K562 (cell line): ENCODE results near the gene DIMT1. TPM values are rescaled to one million over a fixed set of nuclear protein-coding genes. Genes with fewer than 3 reads are reported as not detected.
A peak's percentile ranks its signal among the peaks of the same experiment; 100 is the strongest.

Experiments
- ARID4B ChIP-seq: sonication (generic); formaldehyde crosslinking; IDR thresholded peaks from 2 replicates; pipeline ENCODE4 v1.8.0; 2022; ENCODE audit warnings: mild to moderate bottlenecking, missing genetic modification reagents
- CXXC5 ChIP-seq: fragments of 250-450 bp; sonication (Bioruptor Pico); IDR thresholded peaks from 2 replicates; pipeline ENCODE4 v1.8.0; 2022; ENCODE audit warnings: inconsistent platforms, mild to moderate bottlenecking, moderate library complexity
- E2F4 ChIP-seq: sonication (generic); formaldehyde crosslinking; IDR thresholded peaks from 2 replicates; pipeline ENCODE4 v1.8.0; 2022; ENCODE audit warnings: mild to moderate bottlenecking, low read depth, missing genetic modification reagents
- ETS2 ChIP-seq: IDR thresholded peaks from 2 replicates; pipeline ENCODE4 v1.6.1; 2016; ENCODE audit warnings: borderline replicate concordance, missing genetic modification characterization, mild to moderate bottlenecking, moderate library complexity, missing compliant biosample characterization; ENCODE audit not compliant: poor library complexity, severe bottlenecking
- GATAD2A ChIP-seq: fragments of 450-650 bp; IDR thresholded peaks from 2 replicates; pipeline ENCODE4 v1.6.1; 2017
- GTF2A2 ChIP-seq: IDR thresholded peaks from 2 replicates; pipeline ENCODE4 v1.6.1; 2016; ENCODE audit warnings: mild to moderate bottlenecking, missing genetic modification characterization, missing compliant biosample characterization
- HLTF ChIP-seq: fragments of 450-650 bp; IDR thresholded peaks from 2 replicates; pipeline ENCODE4 v1.6.1; 2016
- HMG20B ChIP-seq: fragments of 250-450 bp; sonication (Bioruptor Pico); IDR thresholded peaks from 2 replicates; pipeline ENCODE4 v1.5.0; 2021; ENCODE audit warnings: mild to moderate bottlenecking
- HNRNPLL ChIP-seq: fragments of 200-400 bp; formaldehyde crosslinking; IDR thresholded peaks from 2 replicates; pipeline ENCODE4 v1.6.1; 2017; ENCODE audit warnings: low read length, low read depth, mild to moderate bottlenecking; ENCODE audit not compliant: poor library complexity, severe bottlenecking
- MAZ ChIP-seq, 2 experiments: fragments of 450-650 bp in 1 of 2; sonication (generic) in 1 of 2; formaldehyde crosslinking; IDR thresholded peaks in 1 of 2; conservative IDR thresholded peaks in 1 of 2; 2 replicates each; pipeline versions ENCODE4 v1.4.0 to v1.5.0; 2020; ENCODE audit warnings: mild to moderate bottlenecking in 1 of 2, missing genetic modification reagents in 1 of 2
- MTA1 ChIP-seq: fragments of 450-650 bp; IDR thresholded peaks from 2 replicates; pipeline ENCODE4 v1.6.1; 2017; ENCODE audit warnings: borderline replicate concordance
- NCOA1 ChIP-seq: fragments of 450-650 bp; IDR thresholded peaks from 2 replicates; pipeline ENCODE4 v1.6.1; 2016; ENCODE audit warnings: low read depth
- NCOR1 ChIP-seq: fragments of 450-650 bp; IDR thresholded peaks from 2 replicates; pipeline ENCODE4 v1.6.1; 2016; ENCODE audit warnings: mild to moderate bottlenecking, moderate library complexity
- RBM25 ChIP-seq: fragments of 200-400 bp; formaldehyde crosslinking; IDR thresholded peaks from 2 replicates; pipeline ENCODE4 v1.6.1; 2018; ENCODE audit warnings: low read length, low read depth, moderate library complexity; ENCODE audit not compliant: severe bottlenecking
- SMAD4 ChIP-seq: fragments of 250-450 bp; sonication (Bioruptor Pico); conservative IDR thresholded peaks from 2 replicates; pipeline ENCODE4 v1.8.0; 2021; ENCODE audit warnings: inconsistent platforms, mild to moderate bottlenecking, moderate library complexity
- SRF ChIP-seq, 2 experiments: fragments of 250-450, 450-650 bp in 1 of 2; sonication (Bioruptor Pico) in 1 of 2; sonication (generic) in 1 of 2; formaldehyde crosslinking; IDR thresholded peaks; 2 replicates each; pipeline versions ENCODE4 v1.5.0 to v1.5.1; 2020 to 2022; ENCODE audit warnings: mild to moderate bottlenecking in 1 of 2, missing genetic modification reagents in 1 of 2
- TAF1 ChIP-seq: IDR thresholded peaks from 2 replicates; pipeline ENCODE4 v1.6.1; 2011; ENCODE audit warnings: mild to moderate bottlenecking, low read length, moderate library complexity; ENCODE audit not compliant: insufficient read depth, control insufficient read depth, severe bottlenecking; ENCODE audit errors: extremely low read depth
- WHSC1 ChIP-seq: IDR thresholded peaks from one replicate; pipeline ENCODE4 v1.6.1; 2012; ENCODE audit warnings: low read length, control low read depth, inconsistent platforms
- ZNF140 ChIP-seq: fragments of 250-450 bp; sonication (Bioruptor Pico); IDR thresholded peaks from 2 replicates; pipeline ENCODE4 v1.8.0; 2021; ENCODE audit warnings: moderate library complexity, mild to moderate bottlenecking, inconsistent platforms
- ZNF224 ChIP-seq: sonication (generic); formaldehyde crosslinking; IDR thresholded peaks from 2 replicates; pipeline ENCODE4 v1.8.0; 2022; ENCODE audit warnings: mild to moderate bottlenecking, missing genetic modification reagents
- ZNF785 ChIP-seq: fragments of 250-450 bp; sonication (Bioruptor Pico); IDR thresholded peaks from 2 replicates; pipeline ENCODE4 v1.4.0; 2020; ENCODE audit warnings: mild to moderate bottlenecking
- ZSCAN29 ChIP-seq: fragments of 450-650 bp; IDR thresholded peaks from 2 replicates; pipeline ENCODE4 v1.6.1; 2017
- polyA plus RNA-seq, 8 experiments: library from polyadenylated mRNA; depleted of rRNA in 4 of 8; stranded (reverse) in 5 of 8; unstranded in 3 of 8; fragments of >200 nt; fragmentation: Nextera tagmentation in 2 of 8; fragmentation: Illumina TruSeq in 1 of 8; extraction: Ambion mirVana in 2 of 8; extraction: Trizol in 1 of 8; gene quantifications; 2 replicates each; pipeline versions ENCODE4 v1.2.1 to v1.2.3, GENCODE V29; 2011 to 2014; ENCODE audit warnings: inconsistent platforms in 1 of 8, missing spikeins in 1 of 8
- total RNA-seq, 7 experiments: library from RNA; depleted of rRNA in 6 of 7; stranded (reverse); fragments of >200 nt in 6 of 7; fragmentation: Illumina TruSeq in 2 of 7; extraction: Trizol in 2 of 7; gene quantifications; 2 replicates each; pipeline versions ENCODE4 v1.2.1 to v1.2.3, GENCODE V29; 2011 to 2021; ENCODE audit warnings: low replicate concordance in 1 of 7
- TF ChIP-seq, protein P1 (sequence below): IDR thresholded peaks from 2 replicates; pipeline ENCODE4 v1.6.1; 2011; ENCODE audit not compliant: insufficient read length; ENCODE audit errors: extremely low read depth

DIMT1 gene
- total and polyA plus RNA-seq, 9 of the 15 experiments (the other 6 are each of a cell fraction or from before 2014, with no cell fraction given), result 28.9 to 85.3 (median 54.1) TPM

DNA sequence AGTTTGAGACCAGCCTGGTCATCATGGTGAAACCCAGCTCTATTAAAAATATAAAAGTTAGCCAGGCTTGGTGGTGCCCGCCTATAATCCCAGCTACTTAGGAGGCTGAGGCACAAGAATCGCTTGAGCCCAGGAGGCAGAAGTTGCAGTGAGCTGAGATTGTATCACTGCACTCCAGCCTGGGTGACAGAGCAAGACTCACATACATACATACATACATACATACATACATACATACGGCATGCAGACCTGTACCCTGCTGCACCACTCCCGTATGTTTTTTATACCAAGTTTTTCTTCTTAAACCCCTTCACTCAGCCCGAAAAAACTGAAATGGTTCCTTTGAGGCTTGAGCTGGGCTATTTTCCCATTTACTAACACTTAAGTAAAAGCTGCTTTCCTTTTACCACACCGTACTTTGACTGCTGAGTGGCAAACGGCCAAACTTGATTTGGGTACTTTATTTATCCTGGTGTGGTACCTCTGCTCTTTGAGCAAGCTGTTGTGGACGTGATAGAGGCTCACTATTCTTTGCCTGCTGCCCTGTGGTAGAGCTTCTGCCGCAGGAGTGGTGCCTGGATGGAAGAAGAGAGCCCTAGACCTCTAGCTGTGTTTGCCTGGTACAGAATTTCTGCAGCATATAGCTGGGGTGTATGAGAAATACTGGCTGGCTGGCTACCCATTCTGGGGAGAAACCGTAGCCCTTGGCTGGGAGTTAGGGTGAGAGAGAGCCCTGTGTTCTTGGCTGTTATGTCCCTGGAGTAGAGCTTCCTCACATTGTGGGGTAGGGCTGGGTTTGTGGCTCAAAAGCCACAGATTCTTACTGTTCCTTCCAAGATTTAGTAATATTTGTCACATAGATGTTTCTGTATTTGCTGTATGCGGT lies 28.3 kb upstream of the DIMT1 start (continued):
- TF ChIP-seq MAZ (CRISPR knock-in tag; conservative IDR thresholded peaks at IDR 0.05 in 1 of 2, IDR thresholded peaks at IDR 0.05 in 1 of 2), result 0 out of 4 replicates have a peak, but pooled peaks of 1 of the 2 experiments have one; percentile 19
- no peak for TF ChIP-seq ZNF224 (CRISPR knock-in tag)
- no peak for TF ChIP-seq E2F4 (CRISPR knock-in tag)
- TF ChIP-seq GTF2A2 (tag), result no peak
- TF ChIP-seq NCOA1, result no peak
- no peak for TF ChIP-seq GATAD2A
- TF ChIP-seq CXXC5 (CRISPR knock-in tag), result no peak; the same call in none of the 2 replicates
- no peak for TF ChIP-seq SRF (CRISPR knock-in tag; IDR thresholded peaks at IDR 0.05)
- peak; percentile 28 for TF ChIP-seq WHSC1
- TF ChIP-seq ZNF140 (CRISPR knock-in tag), result no peak
- TF ChIP-seq MTA1, result no peak
- TF ChIP-seq ARID4B (CRISPR knock-in tag), result no peak
- TF ChIP-seq, protein P1, sequence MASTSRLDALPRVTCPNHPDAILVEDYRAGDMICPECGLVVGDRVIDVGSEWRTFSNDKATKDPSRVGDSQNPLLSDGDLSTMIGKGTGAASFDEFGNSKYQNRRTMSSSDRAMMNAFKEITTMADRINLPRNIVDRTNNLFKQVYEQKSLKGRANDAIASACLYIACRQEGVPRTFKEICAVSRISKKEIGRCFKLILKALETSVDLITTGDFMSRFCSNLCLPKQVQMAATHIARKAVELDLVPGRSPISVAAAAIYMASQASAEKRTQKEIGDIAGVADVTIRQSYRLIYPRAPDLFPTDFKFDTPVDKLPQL, result no peak
- TF ChIP-seq HLTF, result no peak
- no peak for TF ChIP-seq ZNF785 (CRISPR knock-in tag)
- TF ChIP-seq HNRNPLL, result no peak
- TF ChIP-seq RBM25, result no peak
- 0 out of 2 replicates have a peak, but pooled peaks have one; percentile 12 for TF ChIP-seq SMAD4 (CRISPR knock-in tag)
- no peak for TF ChIP-seq ZSCAN29
- TF ChIP-seq ETS2, result no peak
- no peak for TF ChIP-seq TAF1
- no peak for TF ChIP-seq HMG20B (CRISPR knock-in tag)
- no peak for TF ChIP-seq NCOR1
